Ishikawa (cell line): Measurements from ENCODE around the gene DMAC2.

Source experiments
- CEBPB ChIP-seq: IDR thresholded peaks from 2 replicates; pipeline ENCODE4 v1.6.1; 2012
- EP300 ChIP-seq: IDR thresholded peaks from 2 replicates; pipeline ENCODE4 v1.6.1; 2012; ENCODE audit warnings: borderline replicate concordance
- FOXM1 ChIP-seq: IDR thresholded peaks from 2 replicates; pipeline ENCODE4 v1.6.1; 2012; ENCODE audit warnings: low read depth, borderline replicate concordance
- NFIC ChIP-seq: IDR thresholded peaks from 2 replicates; pipeline ENCODE4 v1.6.1; 2012
- YY1 ChIP-seq: IDR thresholded peaks from 2 replicates; pipeline ENCODE4 v1.6.1; 2012; ENCODE audit warnings: low read depth
- TF ChIP-seq, protein P1 (sequence below): IDR thresholded peaks from 2 replicates; pipeline ENCODE4 v1.6.1; 2012; ENCODE audit warnings: low read depth, mild to moderate bottlenecking

DNA sequence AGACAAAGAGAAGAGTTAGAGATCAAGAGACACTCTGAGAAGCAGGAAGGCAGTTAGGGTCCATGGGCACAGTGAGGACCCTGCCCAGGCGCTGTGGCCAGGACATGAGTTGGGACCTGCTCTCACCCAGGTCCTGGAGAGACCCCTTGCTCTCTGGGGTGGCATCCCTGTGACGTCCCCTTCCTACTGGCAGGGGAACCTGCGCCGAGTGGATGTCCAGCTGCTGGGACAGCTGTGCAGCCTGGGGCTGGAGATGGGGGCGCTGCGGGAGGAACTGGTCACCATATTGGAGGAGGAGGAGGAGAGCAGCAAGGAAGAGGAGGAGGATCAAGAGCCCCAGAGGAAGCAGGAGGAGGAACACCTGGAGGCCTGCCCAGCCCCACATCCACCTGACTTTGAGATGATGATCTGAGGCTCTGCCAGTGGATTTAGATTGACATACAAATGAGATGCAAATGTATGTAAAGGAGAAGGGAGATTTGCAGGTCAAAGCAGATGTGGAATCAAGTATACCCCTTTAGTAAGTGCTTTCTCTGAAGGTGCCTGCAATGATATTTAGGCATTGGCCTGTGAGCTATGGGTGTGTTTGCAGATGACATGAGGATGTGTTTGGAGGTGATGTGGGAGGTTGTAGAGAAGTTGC lies 4.2 kb upstream of the DMAC2 start:
- TF ChIP-seq EP300 (no peak), CEBPB (no peak), FOXM1 (no peak), YY1 (no peak), NFIC (no peak)
- TF ChIP-seq, protein P1, sequence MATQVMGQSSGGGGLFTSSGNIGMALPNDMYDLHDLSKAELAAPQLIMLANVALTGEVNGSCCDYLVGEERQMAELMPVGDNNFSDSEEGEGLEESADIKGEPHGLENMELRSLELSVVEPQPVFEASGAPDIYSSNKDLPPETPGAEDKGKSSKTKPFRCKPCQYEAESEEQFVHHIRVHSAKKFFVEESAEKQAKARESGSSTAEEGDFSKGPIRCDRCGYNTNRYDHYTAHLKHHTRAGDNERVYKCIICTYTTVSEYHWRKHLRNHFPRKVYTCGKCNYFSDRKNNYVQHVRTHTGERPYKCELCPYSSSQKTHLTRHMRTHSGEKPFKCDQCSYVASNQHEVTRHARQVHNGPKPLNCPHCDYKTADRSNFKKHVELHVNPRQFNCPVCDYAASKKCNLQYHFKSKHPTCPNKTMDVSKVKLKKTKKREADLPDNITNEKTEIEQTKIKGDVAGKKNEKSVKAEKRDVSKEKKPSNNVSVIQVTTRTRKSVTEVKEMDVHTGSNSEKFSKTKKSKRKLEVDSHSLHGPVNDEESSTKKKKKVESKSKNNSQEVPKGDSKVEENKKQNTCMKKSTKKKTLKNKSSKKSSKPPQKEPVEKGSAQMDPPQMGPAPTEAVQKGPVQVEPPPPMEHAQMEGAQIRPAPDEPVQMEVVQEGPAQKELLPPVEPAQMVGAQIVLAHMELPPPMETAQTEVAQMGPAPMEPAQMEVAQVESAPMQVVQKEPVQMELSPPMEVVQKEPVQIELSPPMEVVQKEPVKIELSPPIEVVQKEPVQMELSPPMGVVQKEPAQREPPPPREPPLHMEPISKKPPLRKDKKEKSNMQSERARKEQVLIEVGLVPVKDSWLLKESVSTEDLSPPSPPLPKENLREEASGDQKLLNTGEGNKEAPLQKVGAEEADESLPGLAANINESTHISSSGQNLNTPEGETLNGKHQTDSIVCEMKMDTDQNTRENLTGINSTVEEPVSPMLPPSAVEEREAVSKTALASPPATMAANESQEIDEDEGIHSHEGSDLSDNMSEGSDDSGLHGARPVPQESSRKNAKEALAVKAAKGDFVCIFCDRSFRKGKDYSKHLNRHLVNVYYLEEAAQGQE = no peak
